GM19455 (cell line): ENCODE data around the gene DNAJC5.
"Not testable (repeated sequence)": the region's sequence is repeated elsewhere in the genome, so short reads cannot be mapped to it uniquely, and the experiment has no call there.

Experiments
- ATAC-seq: cut with Tn5 transposase; IDR thresholded peaks from one replicate; pipeline ENCODE4 v1.9.1; 2021; ENCODE audit not compliant: unreplicated experiment

DNAJC5 gene

GRCh38 chr20:63966172-63966943, 71.4 kb downstream of the DNAJC5 start:
- no peak for ATAC-seq

GRCh38 chr20:63966944-63967322, 72.0 kb downstream of the DNAJC5 start:
- ATAC-seq, result no peak

GRCh38 chr20:63967330-63968135, 72.6 kb downstream of the DNAJC5 start:
- ATAC-seq, result no peak

GRCh38 chr20:63968136-63968927, 73.4 kb downstream of the DNAJC5 start:
- no peak for ATAC-seq

GRCh38 chr20:63968928-63969760, 74.2 kb downstream of the DNAJC5 start:
- ATAC-seq, result no peak

DNA sequence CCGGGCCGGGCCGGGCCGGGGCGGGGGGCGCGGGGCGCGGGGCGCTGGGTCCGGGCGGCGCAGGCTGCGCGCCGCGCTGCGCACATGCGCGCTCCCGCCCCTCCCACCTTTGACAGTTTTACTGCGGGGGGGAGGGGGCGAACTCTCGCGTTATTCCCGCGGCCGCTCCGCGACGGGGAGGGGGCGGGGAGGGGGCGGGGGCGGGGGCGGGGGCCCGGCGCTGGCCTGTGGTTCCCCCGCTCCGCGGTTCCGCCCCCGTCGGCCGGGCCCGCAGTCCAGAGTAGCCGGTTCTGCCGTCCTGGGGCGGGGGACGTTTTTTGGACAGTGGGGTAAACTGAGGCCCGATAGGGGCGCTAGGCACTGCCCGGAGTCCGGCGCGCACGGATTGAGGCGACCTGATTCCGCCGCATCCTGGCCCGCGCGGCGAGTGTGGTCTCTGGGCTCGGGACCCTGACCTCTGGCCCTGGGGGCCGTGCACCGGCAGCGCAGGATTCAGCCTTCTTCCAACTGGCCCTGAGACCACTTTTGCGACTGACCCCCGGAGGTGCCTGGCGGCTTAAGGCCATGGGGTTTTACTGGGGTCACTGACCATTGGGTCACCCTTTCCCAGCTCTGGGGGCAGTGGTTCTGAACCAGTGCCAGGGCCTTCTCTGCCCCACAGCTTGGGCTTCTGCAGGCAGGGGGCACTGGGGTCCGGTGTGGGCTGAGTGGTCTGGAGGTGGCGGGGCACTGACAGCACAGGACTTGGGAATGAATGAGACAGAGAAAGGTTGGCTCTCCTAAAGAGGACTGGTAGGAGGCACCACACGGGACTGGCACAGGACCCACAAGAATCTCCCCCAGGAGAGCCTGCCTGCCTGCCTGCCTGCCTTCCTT, 75.2 kb downstream of the DNAJC5 start, which contains the start of gene ZNF512B:
TSS of gene ZNF512B (minus strand) at position 93 of the 876 bp plus-strand sequence. CDS start 1,980 bp downstream, outside the sequence.
- no peak for ATAC-seq

GRCh38 chr20:63970714-63971431, 75.9 kb downstream of the DNAJC5 start:
- no peak for ATAC-seq

- not testable (repeated sequence) for ATAC-seq
Observed at GRCh38 chr20:63971960-63972311, 77.0 kb downstream of the DNAJC5 start.

DNA sequence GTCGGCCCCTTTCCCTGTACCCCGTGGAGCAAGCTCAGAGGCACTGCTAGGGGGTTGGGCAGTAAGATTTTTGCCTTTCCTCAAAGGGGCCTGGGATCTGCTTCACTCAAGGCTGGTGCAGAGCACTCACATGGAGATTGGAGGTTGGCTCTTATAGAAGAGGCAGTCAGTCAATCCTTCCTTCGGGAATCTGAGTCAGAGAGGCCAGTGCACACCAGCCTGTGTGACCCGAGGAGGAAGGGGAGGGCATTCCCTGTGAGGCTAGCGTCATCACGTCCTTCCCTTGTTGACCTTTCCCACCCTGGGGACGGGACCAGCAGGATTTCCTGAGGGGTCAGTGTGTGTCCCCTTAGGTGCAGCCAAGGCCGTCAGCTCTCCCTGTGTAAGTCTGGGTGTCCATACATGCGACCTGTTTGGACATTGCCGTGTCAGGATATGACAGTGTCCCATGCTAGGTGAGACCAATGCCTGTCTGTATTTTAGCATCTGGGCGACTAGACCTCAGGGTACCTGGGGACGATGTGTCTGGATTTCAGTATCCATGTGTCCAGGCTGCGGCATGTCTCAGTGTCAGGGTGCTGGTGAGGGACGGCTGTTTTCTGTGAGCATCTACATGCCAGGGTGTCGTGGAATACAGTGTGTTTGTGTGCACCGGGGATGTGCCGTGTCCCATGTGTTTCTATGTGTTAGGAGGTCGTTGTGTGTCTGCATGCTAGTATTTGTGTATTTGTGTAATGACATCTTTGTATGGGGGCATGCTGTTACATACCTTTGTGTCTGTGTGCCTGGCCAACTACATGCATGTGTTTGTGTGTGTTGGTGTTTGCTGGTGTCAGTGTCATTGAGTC, 77.6 kb downstream of the DNAJC5 start:
- ATAC-seq, result no peak

GRCh38 chr20:63973160-63973479, 78.2 kb downstream of the DNAJC5 start:
- ATAC-seq, result no peak

- ATAC-seq, result no peak
Observed at GRCh38 chr20:63973636-63974401, 78.9 kb downstream of the DNAJC5 start.

DNA sequence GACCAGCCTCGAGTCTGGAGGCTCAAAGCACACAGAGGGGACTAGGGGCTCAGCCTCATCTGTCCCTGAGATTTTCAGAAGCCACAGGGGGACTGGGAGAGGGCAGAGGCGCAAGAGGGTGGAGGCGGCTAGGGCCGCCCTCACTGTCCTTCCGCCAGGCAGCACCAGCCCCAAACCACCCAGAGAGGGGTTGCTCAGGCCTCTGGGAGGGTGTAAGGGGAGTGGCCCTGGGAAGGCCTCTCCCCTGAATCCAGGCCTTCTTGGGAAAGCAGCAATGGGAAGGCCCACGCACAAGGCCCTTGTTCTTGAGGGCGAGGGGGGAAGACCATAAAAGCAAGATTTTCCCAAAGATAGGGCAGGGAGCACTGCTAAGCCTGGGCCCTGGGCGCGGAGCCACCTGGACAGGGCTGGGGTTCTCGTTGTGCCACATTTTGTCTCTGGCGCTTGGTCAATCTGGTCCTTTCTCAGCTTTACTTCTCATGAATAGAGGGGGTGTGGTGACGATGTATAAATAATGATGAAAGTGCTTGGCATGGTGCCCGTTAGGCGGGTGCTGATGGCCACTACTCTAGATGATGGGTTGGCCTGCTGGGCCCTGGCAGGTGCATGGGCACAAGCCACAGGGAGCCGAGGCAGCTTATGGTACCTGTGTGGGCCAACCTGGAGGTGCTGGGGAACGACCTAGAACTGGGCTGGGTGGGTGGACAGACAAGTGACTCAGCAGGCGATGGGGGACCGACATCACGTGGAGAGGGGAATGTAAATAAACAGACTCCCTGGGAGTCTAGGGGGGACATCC, 79.7 kb downstream of the DNAJC5 start:
- no peak for ATAC-seq

DNA sequence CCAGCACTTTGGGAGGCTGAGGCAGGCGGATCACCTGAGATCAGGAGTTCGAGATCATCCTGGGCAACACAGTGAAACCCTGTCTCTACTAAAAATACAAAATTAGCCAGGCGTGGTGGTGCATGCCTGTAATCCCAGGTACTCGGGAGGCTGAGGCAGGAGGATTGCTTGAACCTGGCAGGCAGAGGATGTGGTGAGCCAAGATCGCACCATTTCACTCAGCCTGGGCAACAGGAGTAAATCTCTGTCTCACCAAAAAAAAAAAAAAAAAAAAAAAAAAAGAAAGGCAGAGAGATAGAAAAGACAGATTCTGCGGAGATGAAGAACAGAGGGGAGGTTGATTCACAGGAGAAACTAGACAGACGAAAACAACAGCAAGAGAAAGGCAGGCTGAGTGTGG, 81.6 kb downstream of the DNAJC5 start:
- ATAC-seq, result not testable (repeated sequence)

DNA sequence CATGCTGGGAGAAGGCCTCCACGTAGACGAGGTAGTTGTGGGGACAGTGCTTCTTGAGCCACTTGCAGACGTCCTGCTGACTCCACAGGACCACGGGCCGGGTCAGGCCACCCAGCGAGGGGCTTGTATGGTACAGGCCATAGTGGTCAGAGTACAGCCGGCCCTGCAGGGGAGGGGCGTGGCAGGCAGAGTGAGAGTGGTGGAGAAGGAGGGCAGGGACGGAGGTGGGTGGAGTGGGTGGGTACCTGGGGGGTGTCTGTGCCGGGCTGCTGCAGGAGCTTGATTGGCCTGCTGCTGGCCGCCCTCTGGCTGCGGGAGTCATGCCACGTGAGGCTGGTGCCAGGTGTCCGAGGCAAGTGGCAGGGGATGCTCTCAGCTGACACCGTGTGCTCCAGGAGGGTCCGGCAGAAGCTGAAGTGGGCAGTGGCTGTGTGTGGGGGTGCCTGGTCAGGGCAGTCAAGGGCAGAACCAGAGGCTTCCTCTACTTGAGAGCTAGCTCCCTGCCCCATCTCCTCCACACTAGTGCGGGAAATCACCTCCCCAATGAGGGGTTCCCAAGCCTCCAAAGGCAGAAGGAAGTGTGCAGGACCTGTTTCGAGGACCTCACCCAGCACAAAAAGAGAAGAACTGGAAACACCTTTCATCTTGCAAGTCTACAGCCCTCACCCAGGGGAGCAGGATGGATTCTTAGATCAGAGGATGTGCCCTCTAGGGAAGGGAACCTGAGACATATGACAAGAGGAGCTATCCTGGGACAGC, 82.2 kb downstream of the DNAJC5 start:
- ATAC-seq, result no peak

GRCh38 chr20:63977739-63978276, 82.9 kb downstream of the DNAJC5 start:
- no peak for ATAC-seq
